ENCODE data around the gene PGBD5.
A peak's percentile ranks its signal among the peaks of the same experiment; 100 is the strongest.
"Not testable (repeated sequence)": the region's sequence is repeated elsewhere in the genome, so short reads cannot be mapped to it uniquely, and the experiment has no call there.

The PGBD5 gene
- 0 to 0.52 (median 0) reads per million in 3 donors for total RNA-seq

- Histone ChIP-seq H3K27ac (ENCODE audit: insufficient read depth, low read length, poor library complexity, severe bottlenecking) (no peak within 1 kb of the TSS), H3K9me3 (ENCODE audit: control insufficient read depth, low read length) (no peaks in the 10 kb centered on the region), H3K4me1 (ENCODE audit: control insufficient read depth, insufficient read depth, low read length, poor library complexity, severe bottlenecking) (peaks cover 7% of the 10 kb centered on the region), H3K4me3 (ENCODE audit: insufficient read depth, low read depth, low read length, poor library complexity, severe bottlenecking) (peak within 1 kb of the TSS; percentile 29), H3K36me3 (ENCODE audit: control insufficient read depth, insufficient read depth, low read length) (no peaks in the 10 kb centered on the region), H3K27me3 (replicated peaks; ENCODE audit: control insufficient read depth, insufficient read depth, low read length, poor library complexity, severe bottlenecking) (peaks cover 38% of the 10 kb centered on the region)
- DNase-seq: peak in 2 of 3 donors; percentile 2
Observed at GRCh38 chr1:230426246-230427093, at the start of gene PGBD5. TSS of gene PGBD5 (minus strand) at chr1:230426332. CDS start at chr1:230425928, 404 bp downstream.

- H3K27me3 ChIP-seq (replicated peaks; ENCODE audit: control insufficient read depth, insufficient read depth, low read length, poor library complexity, severe bottlenecking); DNase-seq; H3K9me3 ChIP-seq (ENCODE audit: control insufficient read depth, low read length); H3K4me3 ChIP-seq (ENCODE audit: insufficient read depth, low read depth, low read length, poor library complexity, severe bottlenecking); H3K36me3 ChIP-seq (ENCODE audit: control insufficient read depth, insufficient read depth, low read length); H3K4me1 ChIP-seq (ENCODE audit: control insufficient read depth, insufficient read depth, low read length, poor library complexity, severe bottlenecking); H3K27ac ChIP-seq (ENCODE audit: insufficient read depth, low read length, poor library complexity, severe bottlenecking): not testable (repeated sequence)
Observed at GRCh38 chr1:230474924-230475323, 48.8 kb upstream of the PGBD5 start.

- DNase-seq; H3K27me3 ChIP-seq (replicated peaks; ENCODE audit: control insufficient read depth, insufficient read depth, low read length, poor library complexity, severe bottlenecking); H3K36me3 ChIP-seq (ENCODE audit: control insufficient read depth, insufficient read depth, low read length); H3K9me3 ChIP-seq (ENCODE audit: control insufficient read depth, low read length); H3K27ac ChIP-seq (ENCODE audit: insufficient read depth, low read length, poor library complexity, severe bottlenecking); H3K4me3 ChIP-seq (ENCODE audit: insufficient read depth, low read depth, low read length, poor library complexity, severe bottlenecking); H3K4me1 ChIP-seq (ENCODE audit: control insufficient read depth, insufficient read depth, low read length, poor library complexity, severe bottlenecking): not testable (repeated sequence)
Observed at GRCh38 chr1:230470750-230471149, 44.6 kb upstream of the PGBD5 start.

GRCh38 chr1:230469271-230469670, 43.1 kb upstream of the PGBD5 start:
- Histone ChIP-seq H3K36me3 (ENCODE audit: control insufficient read depth, insufficient read depth, low read length) (no peaks in the 10 kb centered on the region), H3K4me1 (ENCODE audit: control insufficient read depth, insufficient read depth, low read length, poor library complexity, severe bottlenecking) (no peaks in the 10 kb centered on the region), H3K27me3 (replicated peaks; ENCODE audit: control insufficient read depth, insufficient read depth, low read length, poor library complexity, severe bottlenecking) (no peaks in the 10 kb centered on the region), H3K9me3 (ENCODE audit: control insufficient read depth, low read length) (no peaks in the 10 kb centered on the region), H3K4me3 (ENCODE audit: insufficient read depth, low read depth, low read length, poor library complexity, severe bottlenecking) (no peak overlapping the region), H3K27ac (ENCODE audit: insufficient read depth, low read length, poor library complexity, severe bottlenecking) (no peak overlapping the region)
- DNase-seq: no peak

GRCh38 chr1:230465691-230466090, 39.6 kb upstream of the PGBD5 start:
- Histone ChIP-seq H3K27ac (ENCODE audit: insufficient read depth, low read length, poor library complexity, severe bottlenecking) (no peak overlapping the region), H3K4me3 (ENCODE audit: insufficient read depth, low read depth, low read length, poor library complexity, severe bottlenecking) (no peak overlapping the region), H3K9me3 (ENCODE audit: control insufficient read depth, low read length) (no peaks in the 10 kb centered on the region), H3K36me3 (ENCODE audit: control insufficient read depth, insufficient read depth, low read length) (no peaks in the 10 kb centered on the region), H3K27me3 (replicated peaks; ENCODE audit: control insufficient read depth, insufficient read depth, low read length, poor library complexity, severe bottlenecking) (no peaks in the 10 kb centered on the region), H3K4me1 (ENCODE audit: control insufficient read depth, insufficient read depth, low read length, poor library complexity, severe bottlenecking) (no peaks in the 10 kb centered on the region)
- DNase-seq: no peak

GRCh38 chr1:230464671-230465070, 38.5 kb upstream of the PGBD5 start:
- H3K27ac ChIP-seq (ENCODE audit: insufficient read depth, low read length, poor library complexity, severe bottlenecking): no peak overlapping the region
- DNase-seq: no peak
- H3K27me3 ChIP-seq (replicated peaks; ENCODE audit: control insufficient read depth, insufficient read depth, low read length, poor library complexity, severe bottlenecking): no peaks in the 10 kb centered on the region
- no peaks in the 10 kb centered on the region for H3K36me3 ChIP-seq (ENCODE audit: control insufficient read depth, insufficient read depth, low read length)
- no peaks in the 10 kb centered on the region for H3K4me1 ChIP-seq (ENCODE audit: control insufficient read depth, insufficient read depth, low read length, poor library complexity, severe bottlenecking)
- no peak overlapping the region for H3K4me3 ChIP-seq (ENCODE audit: insufficient read depth, low read depth, low read length, poor library complexity, severe bottlenecking)
- H3K9me3 ChIP-seq (ENCODE audit: control insufficient read depth, low read length): no peaks in the 10 kb centered on the region

- Histone ChIP-seq H3K36me3 (ENCODE audit: control insufficient read depth, insufficient read depth, low read length) (no peaks in the 10 kb centered on the region), H3K9me3 (ENCODE audit: control insufficient read depth, low read length) (no peaks in the 10 kb centered on the region), H3K4me3 (ENCODE audit: insufficient read depth, low read depth, low read length, poor library complexity, severe bottlenecking) (no peak overlapping the region), H3K27me3 (replicated peaks; ENCODE audit: control insufficient read depth, insufficient read depth, low read length, poor library complexity, severe bottlenecking) (no peaks in the 10 kb centered on the region), H3K27ac (ENCODE audit: insufficient read depth, low read length, poor library complexity, severe bottlenecking) (no peak overlapping the region), H3K4me1 (ENCODE audit: control insufficient read depth, insufficient read depth, low read length, poor library complexity, severe bottlenecking) (no peaks in the 10 kb centered on the region)
- no peak for DNase-seq
Observed at GRCh38 chr1:230463760-230464159, 37.6 kb upstream of the PGBD5 start.

GRCh38 chr1:230463326-230463725, 37.2 kb upstream of the PGBD5 start:
- Histone ChIP-seq H3K27me3 (replicated peaks; ENCODE audit: control insufficient read depth, insufficient read depth, low read length, poor library complexity, severe bottlenecking) (no peaks in the 10 kb centered on the region), H3K36me3 (ENCODE audit: control insufficient read depth, insufficient read depth, low read length) (no peaks in the 10 kb centered on the region), H3K27ac (ENCODE audit: insufficient read depth, low read length, poor library complexity, severe bottlenecking) (no peak overlapping the region), H3K4me1 (ENCODE audit: control insufficient read depth, insufficient read depth, low read length, poor library complexity, severe bottlenecking) (no peaks in the 10 kb centered on the region), H3K4me3 (ENCODE audit: insufficient read depth, low read depth, low read length, poor library complexity, severe bottlenecking) (no peak overlapping the region), H3K9me3 (ENCODE audit: control insufficient read depth, low read length) (no peaks in the 10 kb centered on the region)
- DNase-seq: no peak

- DNase-seq: no peak
- no peaks in the 10 kb centered on the region for H3K36me3 ChIP-seq (ENCODE audit: control insufficient read depth, insufficient read depth, low read length)
- H3K9me3 ChIP-seq (ENCODE audit: control insufficient read depth, low read length): no peaks in the 10 kb centered on the region
- no peaks in the 10 kb centered on the region for H3K4me1 ChIP-seq (ENCODE audit: control insufficient read depth, insufficient read depth, low read length, poor library complexity, severe bottlenecking)
- no peak overlapping the region for H3K27ac ChIP-seq (ENCODE audit: insufficient read depth, low read length, poor library complexity, severe bottlenecking)
- no peaks in the 10 kb centered on the region for H3K27me3 ChIP-seq (replicated peaks; ENCODE audit: control insufficient read depth, insufficient read depth, low read length, poor library complexity, severe bottlenecking)
- no peak overlapping the region for H3K4me3 ChIP-seq (ENCODE audit: insufficient read depth, low read depth, low read length, poor library complexity, severe bottlenecking)
Observed at GRCh38 chr1:230459465-230459864, 33.3 kb upstream of the PGBD5 start.

GRCh38 chr1:230458509-230458908, 32.4 kb upstream of the PGBD5 start:
- Histone ChIP-seq H3K27ac (ENCODE audit: insufficient read depth, low read length, poor library complexity, severe bottlenecking) (no peak overlapping the region), H3K4me1 (ENCODE audit: control insufficient read depth, insufficient read depth, low read length, poor library complexity, severe bottlenecking) (no peaks in the 10 kb centered on the region), H3K27me3 (replicated peaks; ENCODE audit: control insufficient read depth, insufficient read depth, low read length, poor library complexity, severe bottlenecking) (no peaks in the 10 kb centered on the region), H3K4me3 (ENCODE audit: insufficient read depth, low read depth, low read length, poor library complexity, severe bottlenecking) (no peak overlapping the region), H3K36me3 (ENCODE audit: control insufficient read depth, insufficient read depth, low read length) (no peaks in the 10 kb centered on the region), H3K9me3 (ENCODE audit: control insufficient read depth, low read length) (no peaks in the 10 kb centered on the region)
- no peak for DNase-seq

All from effector memory CD4-positive, alpha-beta T cell (primary cell).